ENCODE measurements around the gene CFHR3. TPM values are rescaled to one million over a fixed set of nuclear protein-coding genes. Genes with fewer than 3 reads are reported as not detected.
"Not testable (repeated sequence)": the region's sequence is repeated elsewhere in the genome, so short reads cannot be mapped to it uniquely, and the experiment has no call there.

The CFHR3 gene
- total and polyA plus RNA-seq, 4 donors: 0.30 to 1.8 (median 0.72) TPM; not detected in 1

GRCh38 chr1:196827860-196828259, 53.2 kb downstream of the CFHR3 start:
- not testable (repeated sequence) for H3K36me3 ChIP-seq (ENCODE audit: control insufficient read depth, insufficient read depth, low read length); H3K9me3 ChIP-seq (ENCODE audit: control insufficient read depth, insufficient read depth, low read length); H3K4me3 ChIP-seq (ENCODE audit: low read depth, low read length); H3K27ac ChIP-seq (ENCODE audit: low read depth, low read length); H3K4me1 ChIP-seq (ENCODE audit: control insufficient read depth, insufficient read depth, low read length); H3K27me3 ChIP-seq (ENCODE audit: control insufficient read depth, insufficient read depth, low read length)
- DNase-seq (ENCODE audit: low read depth in 4 of 6, low spot score in 6 of 6): peak in 3 of 6 donors; percentile 1 to 81 (median 45)
- no CpG with 5 or more reads among the region's 4 CpGs for WGBS (ENCODE audit: insufficient coverage)

Other genes with a start within 250 kb of the CFHR3 start
- 10 to 100 TPM; 32.3 to 43.1 TPM for gene KCNT2, start 166.4 kb upstream of the CFHR3 start, total RNA-seq
- 10 to 100 TPM; 11.2 to 14.4 TPM for gene KCNT2, start 166.4 kb upstream of the CFHR3 start, polyA plus RNA-seq (ENCODE audit: insufficient read length in 2 of 2)
- 100 to 1,000 TPM; 183 to 982 TPM for gene CFH, start 122.8 kb upstream of the CFHR3 start, total RNA-seq
- 10 to 100 TPM; 12.4 to 80.1 TPM for gene CFH, start 122.8 kb upstream of the CFHR3 start, polyA plus RNA-seq (ENCODE audit: insufficient read length in 2 of 2)
- under 1 TPM; 0.83 to 0.89 TPM for gene CFHR1, start 44.9 kb downstream of the CFHR3 start, total RNA-seq
- 1 to 10 TPM; 2.1 to 6.1 TPM for gene CFHR1, start 44.9 kb downstream of the CFHR3 start, polyA plus RNA-seq (ENCODE audit: insufficient read length in 2 of 2)
- under 1 TPM; 0.10 to 0.11 TPM for gene CFHR4, start 113.2 kb downstream of the CFHR3 start, total RNA-seq
- under 1 TPM in 1 of 2 donors, not detected in 1; 0.33 TPM for gene CFHR4, start 113.2 kb downstream of the CFHR3 start, polyA plus RNA-seq (ENCODE audit: insufficient read length in 2 of 2)
- not detected for gene CFHR2, start 168.9 kb downstream of the CFHR3 start, total RNA-seq
- gene CFHR2, start 168.9 kb downstream of the CFHR3 start, polyA plus RNA-seq (ENCODE audit: insufficient read length in 2 of 2): not detected
- gene CFHR5, start 202.7 kb downstream of the CFHR3 start, total RNA-seq: under 1 TPM; 0.11 to 0.59 TPM
- gene CFHR5, start 202.7 kb downstream of the CFHR3 start, polyA plus RNA-seq (ENCODE audit: insufficient read length in 2 of 2): 1 to 10 TPM in 1 of 2 donors, under 1 TPM in 1; 0.87 to 1.1 TPM